HG03060 (cell line): ENCODE results near the gene SKA2.
"Not testable (repeated sequence)": the region's sequence is repeated elsewhere in the genome, so short reads cannot be mapped to it uniquely, and the experiment has no call there.

Experiments
- ATAC-seq: cut with Tn5 transposase; IDR thresholded peaks from one replicate; pipeline ENCODE4 v1.9.1; 2021; ENCODE audit warnings: low read depth, moderate number of reproducible peaks; ENCODE audit not compliant: unreplicated experiment

Gene SKA2

DNA sequence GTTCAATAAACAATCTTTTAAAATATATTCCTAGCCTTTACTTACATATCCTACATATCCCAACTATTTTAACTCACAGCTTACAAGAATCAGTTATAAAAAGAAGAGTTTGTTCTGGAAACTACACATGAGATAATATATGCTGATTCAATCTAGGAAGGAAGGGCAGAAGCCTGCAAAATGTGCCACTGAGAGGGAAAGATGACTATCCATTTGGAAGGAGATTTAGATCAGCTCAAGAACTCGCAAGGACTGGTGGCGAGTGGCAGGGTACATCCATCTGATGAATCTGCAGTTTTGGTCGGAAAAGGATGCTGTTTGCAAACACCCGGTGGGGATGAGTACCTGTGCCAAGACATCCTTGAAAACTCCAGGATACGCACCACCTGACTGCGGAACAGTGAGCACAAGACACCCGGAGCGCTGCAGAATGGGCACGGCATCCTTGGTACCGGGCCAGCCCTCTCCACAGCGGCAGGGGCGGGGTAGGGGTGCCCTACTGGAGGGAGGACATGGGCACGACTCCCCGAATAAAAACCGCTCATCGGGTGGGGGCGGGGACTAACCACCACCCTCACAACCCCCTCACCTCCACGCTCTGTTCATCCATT is 49.0 kb downstream of the SKA2 start:
- ATAC-seq, result peak; percentile 7

GRCh38 chr17:59101178-59101577 is 53.8 kb downstream of the SKA2 start:
- no peak for ATAC-seq

DNA sequence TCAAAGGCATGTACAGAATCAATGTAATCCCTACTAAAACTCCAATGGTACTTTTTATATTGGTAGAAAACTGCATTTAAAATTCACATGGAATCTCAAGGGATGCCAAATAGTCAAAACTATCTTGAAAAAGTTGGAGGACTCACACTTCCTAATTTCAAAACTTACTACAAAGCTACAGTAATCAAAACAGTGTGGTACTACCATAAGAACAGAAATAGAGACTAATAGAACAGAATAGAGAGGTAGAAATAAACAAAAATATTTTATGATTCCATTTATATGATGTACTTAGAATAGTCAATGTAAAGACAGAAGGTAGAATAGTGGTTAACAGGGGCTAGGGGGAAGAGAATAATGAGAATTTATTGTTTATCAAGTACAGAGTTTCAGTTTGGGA is 57.1 kb downstream of the SKA2 start:
- no peak for ATAC-seq

DNA sequence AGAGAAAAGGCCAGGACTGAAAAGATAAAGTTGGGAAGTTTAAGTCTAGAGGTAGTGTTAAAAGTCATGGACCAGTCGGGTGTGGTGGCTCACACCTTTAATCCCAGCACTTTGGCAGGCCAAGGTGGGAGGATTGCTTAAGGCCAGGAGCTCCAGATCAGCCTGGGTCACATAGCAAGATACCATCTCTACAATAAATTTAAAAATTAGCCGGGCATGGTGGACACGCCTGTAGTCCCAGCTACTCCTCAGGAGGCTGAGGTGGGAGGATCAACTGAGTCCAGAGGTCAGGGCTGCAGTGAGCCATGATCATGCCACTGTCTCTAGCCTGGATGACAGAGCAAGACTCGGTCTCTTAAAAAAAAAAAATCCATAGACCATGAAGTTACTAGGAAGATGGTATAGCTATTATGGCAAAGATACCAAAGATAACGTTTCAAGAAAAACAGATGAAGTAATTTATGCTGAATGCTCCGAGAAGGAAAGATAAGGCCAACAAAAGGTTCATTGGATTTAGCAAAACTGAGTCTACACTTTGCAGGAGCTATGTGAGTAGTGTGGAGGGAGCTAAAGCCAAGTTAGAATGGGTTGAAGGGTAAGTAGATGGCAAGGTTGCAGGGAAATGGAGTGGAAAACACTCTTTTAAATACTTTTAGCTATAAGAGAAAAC is 60.0 kb downstream of the SKA2 start:
- ATAC-seq, result no peak

GRCh38 chr17:59093702-59094231 is 61.2 kb downstream of the SKA2 start:
- ATAC-seq, result no peak

DNA sequence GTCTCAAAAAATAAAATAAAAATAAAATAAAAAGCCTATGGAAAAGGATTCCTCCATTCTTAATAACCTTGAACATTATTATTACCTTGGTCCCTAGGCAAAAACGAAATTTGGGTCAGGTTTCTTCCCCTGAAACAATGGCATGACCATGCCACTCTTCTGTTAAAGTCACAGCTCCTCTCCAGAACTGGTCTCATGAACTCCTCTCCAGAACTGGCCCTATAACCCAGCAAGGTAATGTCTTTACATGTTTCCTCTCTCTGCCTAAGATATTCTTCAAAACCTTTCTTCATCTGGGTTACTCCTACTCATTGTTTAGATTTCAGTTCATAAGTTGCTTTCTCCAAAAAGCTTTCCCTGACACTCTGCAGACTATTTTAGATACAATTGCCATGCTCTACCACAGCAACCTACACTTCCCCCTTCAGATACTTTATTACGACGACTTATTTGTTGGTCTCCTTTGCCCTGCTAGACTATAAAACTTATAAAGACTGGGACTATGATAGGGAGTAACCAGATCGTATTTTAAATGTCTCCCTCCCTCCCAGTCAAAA is 61.8 kb downstream of the SKA2 start:
- no peak for ATAC-seq

GRCh38 chr17:59090593-59090992 is 64.4 kb downstream of the SKA2 start:
- ATAC-seq, result not testable (repeated sequence)

- no peak for ATAC-seq
These were observed 70.8 kb downstream of the SKA2 start for GRCh38 chr17:59084154-59084553.

- no peak for ATAC-seq
These were observed 80.5 kb downstream of the SKA2 start for GRCh38 chr17:59074494-59074893.

DNA sequence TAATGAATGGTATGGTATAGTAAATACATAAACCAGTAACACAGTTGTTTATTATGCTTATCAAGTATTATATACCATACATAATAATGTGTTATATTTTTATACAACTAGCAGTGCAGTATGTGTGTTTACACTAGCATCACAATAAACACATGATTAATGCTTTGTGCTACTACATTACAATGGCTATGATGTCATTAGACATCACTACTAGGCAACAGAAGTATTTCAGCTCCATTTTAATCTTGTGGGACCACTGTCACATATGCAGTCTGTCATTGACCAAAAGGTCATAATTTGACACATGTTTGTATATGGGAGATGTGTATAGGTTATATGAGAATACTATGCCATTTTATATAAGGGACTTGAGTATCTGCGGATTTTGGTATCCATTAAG is 81.0 kb downstream of the SKA2 start:
- no peak for ATAC-seq

- no peak for ATAC-seq
These were observed 85.1 kb downstream of the SKA2 start for GRCh38 chr17:59069856-59070255.

DNA sequence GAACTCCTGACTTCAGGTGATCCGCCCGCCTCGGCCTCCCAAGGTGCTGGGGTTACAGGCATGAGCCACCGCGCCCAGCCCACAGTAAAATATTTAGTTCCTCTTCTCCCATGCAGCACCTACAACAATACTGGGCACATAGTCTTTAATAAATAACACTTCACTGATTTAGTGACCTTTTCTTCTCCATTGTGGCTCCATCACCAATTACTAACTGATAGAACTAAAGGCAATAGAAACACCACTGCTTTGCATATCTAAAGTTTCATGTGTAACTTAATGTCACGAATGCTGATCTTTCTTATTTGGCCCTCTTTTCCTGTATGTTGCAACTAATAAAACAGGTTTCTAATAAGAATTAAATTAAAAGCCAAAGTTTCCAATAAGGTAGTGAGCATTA is 87.2 kb downstream of the SKA2 start:
- no peak for ATAC-seq

- ATAC-seq, result no peak
These were observed 87.6 kb downstream of the SKA2 start for GRCh38 chr17:59067340-59067739.

DNA sequence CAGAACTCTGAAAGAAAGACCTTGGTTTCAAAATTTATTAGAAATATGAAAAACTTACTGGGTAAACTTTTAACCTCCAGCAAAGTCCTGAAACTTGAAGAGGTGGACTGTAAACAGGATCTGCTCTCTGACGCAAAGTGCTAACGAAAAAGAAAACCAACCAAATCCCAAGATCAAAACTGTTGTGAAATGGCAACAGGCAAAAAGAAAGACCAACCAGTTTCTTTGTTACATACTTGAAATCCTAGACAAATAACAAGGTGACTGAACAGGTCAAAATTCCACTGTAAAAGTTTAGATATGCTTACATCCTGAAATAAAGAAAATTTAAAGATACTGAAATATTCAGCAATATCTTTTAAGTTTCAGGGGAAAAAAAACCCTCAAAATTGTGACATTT is 92.5 kb downstream of the SKA2 start:
- ATAC-seq, result no peak
